ENCODE results near the gene ADAMTS17.

The ADAMTS17 gene

GRCh38 chr15:100245855-100246254, 95.9 kb downstream of the ADAMTS17 start:
- no peak for DNase-seq

- no peak for DNase-seq
Measured at GRCh38 chr15:100245487-100245820, 96.3 kb downstream of the ADAMTS17 start.

GRCh38 chr15:100244796-100245486, 96.8 kb downstream of the ADAMTS17 start:
- DNase-seq: no peak

- DNase-seq: no peak
Measured at GRCh38 chr15:100242989-100243388, 98.8 kb downstream of the ADAMTS17 start.

- no peak for DNase-seq
Measured at GRCh38 chr15:100241572-100242482, 99.9 kb downstream of the ADAMTS17 start.

GRCh38 chr15:100236981-100237720, 104.6 kb downstream of the ADAMTS17 start:
- DNase-seq: no peak

GRCh38 chr15:100235030-100235617, 106.7 kb downstream of the ADAMTS17 start:
- no peak for DNase-seq

GRCh38 chr15:100234158-100235029, 107.4 kb downstream of the ADAMTS17 start:
- no peak for DNase-seq

GRCh38 chr15:100230784-100231183, 111.0 kb downstream of the ADAMTS17 start:
- no peak for DNase-seq

- no peak for DNase-seq
Measured at GRCh38 chr15:100229181-100230163, 112.3 kb downstream of the ADAMTS17 start.

- DNase-seq: no peak
Measured at GRCh38 chr15:100227781-100228180, 114.0 kb downstream of the ADAMTS17 start.

- no peak for DNase-seq
Measured at GRCh38 chr15:100226107-100226506, 115.7 kb downstream of the ADAMTS17 start.

- DNase-seq: no peak
Measured at GRCh38 chr15:100224206-100225185, 117.3 kb downstream of the ADAMTS17 start.

- no peak for DNase-seq
Measured at GRCh38 chr15:100222349-100222715, 119.4 kb downstream of the ADAMTS17 start.

GRCh38 chr15:100221471-100222348, 120.1 kb downstream of the ADAMTS17 start:
- DNase-seq: no peak

GRCh38 chr15:100220058-100220768, 121.6 kb downstream of the ADAMTS17 start:
- DNase-seq: no peak

- DNase-seq: no peak
Measured at GRCh38 chr15:100218434-100218833, 123.3 kb downstream of the ADAMTS17 start.

GRCh38 chr15:100216182-100216581, 125.6 kb downstream of the ADAMTS17 start:
- DNase-seq: no peak
